SHP77 treated with DMSO at 0.1 percent for 48 hours (cell line): ENCODE data around the gene NT5C3A.
"Not testable (repeated sequence)": the region's sequence is repeated elsewhere in the genome, so short reads cannot be mapped to it uniquely, and the experiment has no call there.

Experiments
- DNase-seq: peaks from one replicate; lab custom pipeline; 2025; lab: John Stamatoyannopoulos, UW

NT5C3A gene

GRCh38 chr7:32979902-32980301 is 82.7 kb downstream of the NT5C3A start:
- DNase-seq, result not testable (repeated sequence)

- DNase-seq, result not testable (repeated sequence)
Observed at GRCh38 chr7:32979246-32979645, 83.3 kb downstream of the NT5C3A start.

GRCh38 chr7:32977159-32977558 is 85.4 kb downstream of the NT5C3A start:
- not testable (repeated sequence) for DNase-seq

DNA sequence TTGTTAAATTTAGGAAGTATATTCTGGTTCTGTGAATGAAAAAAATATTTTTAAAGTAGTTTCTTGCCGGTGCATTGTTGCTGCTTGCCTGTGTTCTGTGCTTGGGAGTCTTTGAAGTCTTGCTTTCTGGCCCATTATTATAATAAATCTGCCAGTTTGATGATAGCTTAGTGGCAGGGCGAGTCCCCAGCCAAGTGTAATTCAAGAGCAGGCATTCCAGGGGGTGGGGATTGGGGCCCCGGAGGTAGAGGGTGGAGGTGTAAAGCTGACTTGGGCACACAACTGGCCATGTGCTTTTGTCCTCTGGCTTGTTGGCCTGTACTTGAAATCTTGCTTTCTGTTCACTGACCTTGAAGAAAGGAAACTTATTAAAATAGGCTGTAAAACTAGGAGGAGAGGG is 90.6 kb downstream of the NT5C3A start:
- not testable (repeated sequence) for DNase-seq

- DNase-seq, result not testable (repeated sequence)
Observed at GRCh38 chr7:32967268-32967582, 95.4 kb downstream of the NT5C3A start.

DNA sequence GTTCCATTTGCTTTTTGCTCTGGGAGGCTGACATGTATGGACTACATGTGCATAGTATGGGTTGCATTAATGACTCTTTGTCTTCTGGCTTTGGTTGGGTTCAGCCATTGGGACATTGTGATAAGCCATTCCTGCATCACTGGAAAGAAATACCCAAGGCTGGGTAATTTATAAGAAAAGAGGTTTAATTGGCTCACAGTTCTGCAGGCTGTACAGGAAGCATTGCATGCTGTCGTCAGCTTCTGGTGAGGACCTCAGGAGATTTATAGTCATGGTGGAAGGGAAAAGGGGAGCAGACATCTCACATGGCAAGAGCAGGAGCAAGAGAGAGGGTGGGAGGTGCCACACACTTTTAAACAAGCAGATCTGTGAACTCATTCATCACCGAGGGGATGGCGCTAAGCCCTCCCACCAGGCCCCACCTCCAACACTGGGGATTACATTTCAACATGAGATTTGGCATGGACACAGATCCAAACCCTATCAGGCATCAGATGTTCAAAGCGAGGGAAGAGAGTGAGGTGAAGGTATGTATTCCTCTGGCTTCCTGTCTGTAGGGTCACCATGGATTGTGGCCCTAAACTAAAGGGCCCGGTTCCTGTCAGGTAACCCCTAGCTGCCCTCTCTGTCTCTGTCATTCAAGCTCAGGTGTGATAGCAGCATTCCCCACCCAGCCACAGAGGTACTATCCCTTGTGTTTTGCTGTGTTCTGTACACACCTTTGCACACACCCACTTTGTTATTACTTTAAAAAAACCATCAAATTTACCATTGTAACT is 95.9 kb downstream of the NT5C3A start:
- DNase-seq, result not testable (repeated sequence)

DNA sequence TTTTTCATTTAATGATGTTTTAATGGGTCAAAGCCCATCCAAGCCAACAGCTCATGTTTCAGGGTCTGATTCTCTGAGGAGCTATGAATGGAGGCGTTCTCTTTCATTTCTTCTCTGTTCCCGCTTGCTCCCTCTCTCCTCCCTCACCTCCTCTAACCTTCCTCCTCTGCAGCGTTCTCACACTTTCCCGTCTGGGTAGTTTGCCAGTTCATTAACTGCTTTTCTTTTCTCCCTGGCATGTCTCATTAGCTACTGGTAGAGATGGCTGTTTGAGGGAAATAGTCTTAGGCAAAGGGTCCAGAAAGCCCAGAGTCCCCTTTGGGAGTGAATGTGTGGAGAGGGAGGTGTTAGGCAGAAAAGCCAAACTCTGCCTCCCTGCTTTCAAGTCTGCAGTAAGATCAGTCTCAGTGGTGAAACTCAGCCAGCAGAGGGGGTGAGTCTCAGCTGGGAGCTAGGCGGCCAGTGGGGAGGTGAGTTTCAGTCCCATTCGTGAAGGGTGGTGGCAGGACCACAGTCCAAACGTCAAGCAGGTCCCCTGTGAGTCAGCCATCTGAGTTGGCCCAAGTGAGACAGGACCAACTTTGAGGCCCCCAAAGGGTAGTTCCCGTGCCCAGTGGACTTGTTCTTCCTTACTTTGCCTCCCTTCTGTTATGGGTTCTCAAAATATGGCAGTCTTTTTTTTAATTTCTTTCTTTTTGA is 98.0 kb downstream of the NT5C3A start:
- not testable (repeated sequence) for DNase-seq
